HG02588 (cell line): ENCODE results near the gene FKBP9.
"Not testable (repeated sequence)": the region's sequence is repeated elsewhere in the genome, so short reads cannot be mapped to it uniquely, and the experiment has no call there.

ENCODE experiments used
- ATAC-seq: cut with Tn5 transposase; IDR thresholded peaks from one replicate; pipeline ENCODE4 v1.9.1; 2021; ENCODE audit warnings: mild to moderate bottlenecking, moderate library complexity; ENCODE audit not compliant: unreplicated experiment

The FKBP9 gene

DNA sequence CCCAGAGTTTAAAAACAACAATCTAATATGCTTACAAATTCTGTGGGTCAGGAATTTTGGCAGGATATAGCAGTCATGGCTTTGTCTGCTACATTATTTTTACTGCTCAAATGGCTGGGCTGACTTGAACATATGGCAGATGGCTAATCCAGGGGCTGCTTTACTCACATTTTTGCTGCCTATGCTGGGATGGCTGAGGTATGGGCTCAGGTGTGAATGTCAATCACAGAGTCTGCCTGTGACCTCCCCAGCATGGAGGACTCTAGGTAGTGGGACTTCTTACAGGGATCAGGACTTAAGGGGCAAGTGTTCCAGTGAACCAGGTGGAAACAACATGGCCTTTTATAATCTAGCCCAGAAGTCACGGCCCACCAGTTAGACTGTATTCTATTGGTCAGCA, 4.4 kb upstream of the FKBP9 start:
- no peak for ATAC-seq

DNA sequence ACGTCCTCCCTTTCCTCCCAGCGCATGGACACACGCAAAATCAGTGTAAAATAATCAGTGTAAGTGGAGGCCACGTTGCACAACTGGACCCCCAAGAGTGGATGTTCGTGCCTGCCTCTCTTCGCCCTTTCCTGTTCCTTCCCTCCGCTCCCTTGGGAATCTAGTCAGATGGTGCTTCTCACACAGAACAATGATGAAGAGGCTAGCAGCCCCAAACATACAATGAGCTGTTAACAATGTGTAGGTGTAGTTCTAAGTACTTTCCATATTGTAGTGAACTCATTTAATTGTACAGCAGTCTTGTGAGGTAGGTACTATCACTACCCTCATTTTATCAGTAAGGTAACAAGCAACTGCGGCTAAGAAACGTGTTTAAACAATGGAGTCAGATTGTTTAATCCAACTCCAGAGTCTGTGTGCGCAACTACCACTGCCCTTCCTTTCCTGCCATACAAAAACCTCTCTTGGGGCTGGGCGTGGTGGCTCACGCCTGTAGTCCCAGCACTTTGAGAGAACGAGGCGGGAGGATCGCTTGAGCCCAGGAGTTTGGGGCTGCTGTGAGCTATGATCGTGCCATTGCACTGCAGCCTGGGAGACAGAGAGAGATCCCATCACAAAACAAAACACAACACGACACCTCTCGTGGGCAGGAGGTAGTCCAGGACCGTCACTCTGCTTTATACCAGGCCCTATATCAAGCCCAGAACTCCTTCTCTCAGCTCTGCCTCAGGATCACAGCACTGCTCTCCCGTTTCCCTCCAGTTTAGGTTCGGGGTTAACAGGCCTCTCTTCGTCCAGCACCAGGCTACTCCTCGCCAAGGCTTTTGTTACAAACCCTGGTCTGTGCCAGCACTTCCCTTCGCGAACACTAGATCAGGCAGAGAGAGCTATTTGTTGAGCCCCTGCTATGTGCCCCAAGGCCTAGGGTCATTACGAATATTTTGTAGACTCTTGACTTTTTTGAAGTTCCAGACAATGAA, 1.1 kb downstream of the FKBP9 start:
- no peak for ATAC-seq

DNA sequence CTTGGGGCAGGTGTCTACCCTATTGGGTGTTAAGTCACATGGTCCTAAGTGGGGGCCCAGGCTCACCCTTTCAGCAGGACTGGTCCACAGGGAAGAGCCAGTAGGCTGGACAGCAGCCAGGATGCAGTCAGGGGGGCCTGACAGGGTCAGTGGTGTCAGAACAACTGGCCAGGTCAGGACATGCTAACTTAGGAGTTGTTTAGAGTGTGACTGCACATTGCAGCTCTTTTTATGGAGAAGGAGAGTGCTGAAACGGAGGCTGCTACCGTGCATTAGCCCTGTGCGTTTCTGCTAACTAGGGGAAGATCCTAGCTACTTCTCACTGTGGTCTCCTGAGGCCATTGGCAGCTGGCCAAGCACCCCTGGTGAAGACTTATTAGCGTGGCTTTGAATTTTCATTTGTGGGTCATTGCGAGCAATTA, 6.7 kb downstream of the FKBP9 start:
- ATAC-seq = not testable (repeated sequence)

DNA sequence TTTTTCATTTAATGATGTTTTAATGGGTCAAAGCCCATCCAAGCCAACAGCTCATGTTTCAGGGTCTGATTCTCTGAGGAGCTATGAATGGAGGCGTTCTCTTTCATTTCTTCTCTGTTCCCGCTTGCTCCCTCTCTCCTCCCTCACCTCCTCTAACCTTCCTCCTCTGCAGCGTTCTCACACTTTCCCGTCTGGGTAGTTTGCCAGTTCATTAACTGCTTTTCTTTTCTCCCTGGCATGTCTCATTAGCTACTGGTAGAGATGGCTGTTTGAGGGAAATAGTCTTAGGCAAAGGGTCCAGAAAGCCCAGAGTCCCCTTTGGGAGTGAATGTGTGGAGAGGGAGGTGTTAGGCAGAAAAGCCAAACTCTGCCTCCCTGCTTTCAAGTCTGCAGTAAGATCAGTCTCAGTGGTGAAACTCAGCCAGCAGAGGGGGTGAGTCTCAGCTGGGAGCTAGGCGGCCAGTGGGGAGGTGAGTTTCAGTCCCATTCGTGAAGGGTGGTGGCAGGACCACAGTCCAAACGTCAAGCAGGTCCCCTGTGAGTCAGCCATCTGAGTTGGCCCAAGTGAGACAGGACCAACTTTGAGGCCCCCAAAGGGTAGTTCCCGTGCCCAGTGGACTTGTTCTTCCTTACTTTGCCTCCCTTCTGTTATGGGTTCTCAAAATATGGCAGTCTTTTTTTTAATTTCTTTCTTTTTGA, 7.4 kb downstream of the FKBP9 start:
- peak; percentile 96 for ATAC-seq

DNA sequence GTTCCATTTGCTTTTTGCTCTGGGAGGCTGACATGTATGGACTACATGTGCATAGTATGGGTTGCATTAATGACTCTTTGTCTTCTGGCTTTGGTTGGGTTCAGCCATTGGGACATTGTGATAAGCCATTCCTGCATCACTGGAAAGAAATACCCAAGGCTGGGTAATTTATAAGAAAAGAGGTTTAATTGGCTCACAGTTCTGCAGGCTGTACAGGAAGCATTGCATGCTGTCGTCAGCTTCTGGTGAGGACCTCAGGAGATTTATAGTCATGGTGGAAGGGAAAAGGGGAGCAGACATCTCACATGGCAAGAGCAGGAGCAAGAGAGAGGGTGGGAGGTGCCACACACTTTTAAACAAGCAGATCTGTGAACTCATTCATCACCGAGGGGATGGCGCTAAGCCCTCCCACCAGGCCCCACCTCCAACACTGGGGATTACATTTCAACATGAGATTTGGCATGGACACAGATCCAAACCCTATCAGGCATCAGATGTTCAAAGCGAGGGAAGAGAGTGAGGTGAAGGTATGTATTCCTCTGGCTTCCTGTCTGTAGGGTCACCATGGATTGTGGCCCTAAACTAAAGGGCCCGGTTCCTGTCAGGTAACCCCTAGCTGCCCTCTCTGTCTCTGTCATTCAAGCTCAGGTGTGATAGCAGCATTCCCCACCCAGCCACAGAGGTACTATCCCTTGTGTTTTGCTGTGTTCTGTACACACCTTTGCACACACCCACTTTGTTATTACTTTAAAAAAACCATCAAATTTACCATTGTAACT, 9.4 kb downstream of the FKBP9 start:
- not testable (repeated sequence) for ATAC-seq

DNA sequence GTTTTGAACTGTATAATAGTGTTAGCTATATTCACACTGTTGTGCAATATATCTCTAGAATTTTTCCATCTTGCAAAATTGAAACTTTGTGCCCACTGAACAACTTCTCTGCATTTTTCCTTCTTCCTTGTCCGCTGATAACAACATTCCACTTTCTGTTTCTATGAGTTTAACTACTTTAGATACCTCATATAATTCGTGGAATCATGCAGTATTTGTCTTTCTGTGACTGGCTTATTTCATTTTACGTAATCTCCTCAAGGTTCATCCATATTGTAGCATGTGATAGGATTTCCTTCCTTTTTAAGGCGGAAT, 10.0 kb downstream of the FKBP9 start:
- not testable (repeated sequence) for ATAC-seq

DNA sequence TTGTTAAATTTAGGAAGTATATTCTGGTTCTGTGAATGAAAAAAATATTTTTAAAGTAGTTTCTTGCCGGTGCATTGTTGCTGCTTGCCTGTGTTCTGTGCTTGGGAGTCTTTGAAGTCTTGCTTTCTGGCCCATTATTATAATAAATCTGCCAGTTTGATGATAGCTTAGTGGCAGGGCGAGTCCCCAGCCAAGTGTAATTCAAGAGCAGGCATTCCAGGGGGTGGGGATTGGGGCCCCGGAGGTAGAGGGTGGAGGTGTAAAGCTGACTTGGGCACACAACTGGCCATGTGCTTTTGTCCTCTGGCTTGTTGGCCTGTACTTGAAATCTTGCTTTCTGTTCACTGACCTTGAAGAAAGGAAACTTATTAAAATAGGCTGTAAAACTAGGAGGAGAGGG, 14.7 kb downstream of the FKBP9 start:
- not testable (repeated sequence) for ATAC-seq

DNA sequence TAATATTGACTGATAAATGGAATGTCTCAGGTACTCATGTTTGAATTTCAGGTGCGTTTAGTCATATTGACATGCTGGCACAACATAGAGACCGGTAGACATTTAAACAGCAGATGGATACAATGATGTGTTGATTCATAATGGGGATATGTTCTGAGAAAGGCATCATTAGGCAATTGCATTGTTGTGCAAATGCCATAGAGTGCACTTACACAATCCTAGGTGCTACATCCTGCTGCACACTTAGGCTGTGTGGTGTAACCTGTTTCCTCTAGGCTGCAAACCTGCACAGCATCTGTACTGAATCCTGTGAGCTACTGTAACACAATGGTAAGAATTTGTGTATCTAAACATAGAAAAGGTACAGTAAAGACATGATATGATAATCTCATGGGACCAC, 19.9 kb downstream of the FKBP9 start:
- ATAC-seq = not testable (repeated sequence)

DNA sequence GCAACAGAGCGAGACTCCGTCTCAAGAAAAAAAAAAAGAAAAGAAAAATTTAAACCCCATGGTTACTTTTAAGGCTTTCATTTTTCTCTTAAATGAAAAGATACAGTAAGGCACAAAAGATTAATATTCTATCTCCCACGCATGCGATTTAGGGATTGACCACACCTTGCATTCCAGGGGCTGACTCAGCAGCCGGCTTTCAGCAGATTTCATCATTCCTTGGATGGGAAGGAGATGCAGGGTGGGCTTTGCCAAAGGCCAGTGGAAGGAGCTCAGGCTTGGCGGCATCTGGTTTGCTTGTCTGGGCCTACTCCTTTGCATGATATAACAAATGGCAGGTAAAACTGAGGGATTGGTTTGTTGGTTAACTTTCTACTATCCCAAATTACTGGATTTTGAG, 22.0 kb downstream of the FKBP9 start:
- not testable (repeated sequence) for ATAC-seq

DNA sequence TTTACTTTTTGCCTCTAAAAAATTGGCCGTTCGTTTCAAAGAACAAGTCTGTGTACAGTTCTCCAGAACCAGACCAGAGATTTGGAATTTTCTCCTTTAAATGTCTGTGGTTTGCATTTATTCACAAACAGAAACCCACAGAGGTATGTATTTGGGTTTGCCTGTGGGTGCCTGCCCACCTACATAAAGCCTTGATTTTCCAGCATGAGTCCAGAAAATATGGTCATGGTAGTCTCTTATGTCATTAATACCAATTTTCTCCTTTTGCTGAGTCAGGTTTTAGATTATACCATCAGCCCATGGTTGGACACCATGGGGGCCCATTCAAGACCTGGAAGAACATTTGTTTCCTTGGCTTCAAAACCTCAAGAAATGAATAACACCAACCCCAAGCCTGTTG, 22.7 kb downstream of the FKBP9 start:
- not testable (repeated sequence) for ATAC-seq

DNA sequence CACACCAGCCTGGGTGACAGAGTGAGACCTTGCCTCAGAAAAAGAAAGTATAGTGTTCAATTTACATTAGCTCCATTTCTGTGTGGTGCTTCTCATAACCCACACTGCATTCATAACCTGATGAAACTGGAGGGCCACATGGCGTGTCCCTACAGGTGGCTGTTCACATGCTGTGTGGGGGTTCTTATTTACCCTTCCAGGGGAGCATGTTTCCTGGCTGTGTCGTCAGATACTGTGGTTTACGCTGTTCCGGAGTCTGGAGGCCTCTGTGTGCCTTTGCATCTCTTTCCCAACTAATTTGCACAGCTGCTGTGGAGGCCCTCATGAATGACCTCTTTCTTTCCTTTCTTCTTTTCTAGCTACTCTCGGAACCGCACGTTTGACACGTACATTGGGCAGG, 30.9 kb downstream of the FKBP9 start:
- peak; percentile 85 for ATAC-seq

DNA sequence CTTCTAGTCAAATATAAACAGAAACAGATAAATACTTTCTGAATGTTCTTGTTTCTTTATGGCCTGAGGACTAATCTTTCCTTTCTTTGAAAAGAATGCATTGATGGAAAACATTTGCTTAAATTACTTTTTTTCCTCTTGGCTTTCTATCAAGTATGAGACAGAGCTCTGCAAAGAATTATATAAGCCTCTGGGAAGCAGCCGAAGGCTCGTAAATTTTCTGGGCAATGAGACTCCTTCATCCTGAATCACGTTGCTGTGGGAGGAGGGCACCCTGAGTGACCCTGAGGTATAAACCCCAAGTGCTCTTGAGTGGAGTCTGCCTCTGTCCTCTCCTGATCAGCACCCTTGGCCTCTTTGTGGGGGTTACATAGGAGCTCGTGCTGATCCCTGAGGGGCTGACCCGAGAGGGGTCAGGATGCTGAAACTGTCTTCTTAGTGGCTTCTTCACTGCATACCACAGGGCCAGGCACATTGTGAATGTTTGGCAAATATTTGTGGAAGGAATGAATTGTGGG, 33.9 kb downstream of the FKBP9 start:
- not testable (repeated sequence) for ATAC-seq

DNA sequence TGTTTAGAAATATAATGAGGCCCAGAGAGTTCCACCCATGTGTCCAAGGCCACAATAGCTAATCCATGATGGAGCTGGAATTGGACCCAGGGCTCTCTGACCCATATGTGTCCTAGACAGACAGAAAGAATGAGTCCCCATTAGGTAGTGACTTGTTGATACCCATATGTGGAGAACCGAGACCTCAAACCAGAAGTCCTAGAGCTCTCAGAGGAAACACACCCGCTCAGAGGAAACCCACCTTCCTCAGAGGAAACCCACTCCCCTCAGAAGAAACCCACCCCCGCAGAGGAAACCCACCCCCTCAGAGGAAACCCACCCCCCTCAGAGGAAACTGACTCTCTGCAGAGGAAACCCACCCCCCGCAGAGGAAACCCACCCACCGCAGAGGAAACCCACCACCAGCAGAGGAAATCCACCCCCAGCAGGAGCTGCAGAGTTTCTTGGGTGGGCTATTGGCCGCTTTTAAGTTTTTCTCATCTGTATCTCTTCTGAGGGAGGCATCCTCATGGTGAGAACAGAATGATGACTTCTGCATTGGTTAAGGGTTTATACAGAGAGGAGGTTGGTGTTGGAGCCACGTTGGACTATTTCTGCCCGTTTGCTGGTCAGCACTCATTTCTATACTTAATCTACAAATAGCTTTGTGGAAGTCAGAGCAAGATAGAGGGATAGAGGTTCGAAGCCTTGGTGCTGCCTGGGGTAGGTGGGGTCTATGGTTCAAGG, 34.9 kb downstream of the FKBP9 start:
- ATAC-seq = not testable (repeated sequence)

DNA sequence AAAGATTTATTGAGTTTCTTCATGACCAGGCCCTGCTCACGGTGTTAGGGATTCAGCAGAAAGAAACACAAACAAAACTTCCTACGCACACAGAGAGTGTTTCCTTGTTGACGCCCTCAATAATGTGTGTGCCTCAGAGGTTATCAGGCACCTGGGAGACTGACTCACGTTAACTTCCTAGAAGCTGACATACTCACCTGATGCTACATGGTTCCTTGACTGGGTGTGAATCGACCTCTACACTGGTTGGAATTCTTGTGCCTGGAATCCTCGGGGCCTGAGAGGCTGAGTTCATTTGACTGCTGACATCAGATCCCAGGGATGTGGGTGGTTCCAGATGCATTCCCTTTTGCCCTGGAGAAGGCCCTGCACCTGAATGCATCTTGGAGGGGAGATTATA, 35.5 kb downstream of the FKBP9 start:
- ATAC-seq = not testable (repeated sequence)

DNA sequence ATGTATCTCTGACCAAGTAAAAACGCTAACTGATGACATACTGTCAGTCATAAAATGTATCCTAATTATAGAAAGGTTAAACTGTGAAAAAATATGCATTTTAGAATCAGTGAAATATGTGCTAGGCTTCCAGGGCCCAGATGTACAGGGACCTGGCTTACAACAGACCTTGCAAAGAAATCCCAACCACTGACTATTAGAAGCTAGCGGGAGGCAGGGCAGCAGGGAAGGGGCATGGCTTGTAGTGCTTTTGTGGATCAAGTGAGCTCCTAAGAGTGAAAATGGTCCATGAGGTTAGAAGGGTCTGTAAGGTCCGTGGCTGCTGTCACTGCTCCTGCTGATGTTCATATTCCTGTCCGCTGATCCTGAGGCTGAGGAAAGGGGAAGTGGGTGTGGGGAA, 40.7 kb downstream of the FKBP9 start:
- ATAC-seq = not testable (repeated sequence)

DNA sequence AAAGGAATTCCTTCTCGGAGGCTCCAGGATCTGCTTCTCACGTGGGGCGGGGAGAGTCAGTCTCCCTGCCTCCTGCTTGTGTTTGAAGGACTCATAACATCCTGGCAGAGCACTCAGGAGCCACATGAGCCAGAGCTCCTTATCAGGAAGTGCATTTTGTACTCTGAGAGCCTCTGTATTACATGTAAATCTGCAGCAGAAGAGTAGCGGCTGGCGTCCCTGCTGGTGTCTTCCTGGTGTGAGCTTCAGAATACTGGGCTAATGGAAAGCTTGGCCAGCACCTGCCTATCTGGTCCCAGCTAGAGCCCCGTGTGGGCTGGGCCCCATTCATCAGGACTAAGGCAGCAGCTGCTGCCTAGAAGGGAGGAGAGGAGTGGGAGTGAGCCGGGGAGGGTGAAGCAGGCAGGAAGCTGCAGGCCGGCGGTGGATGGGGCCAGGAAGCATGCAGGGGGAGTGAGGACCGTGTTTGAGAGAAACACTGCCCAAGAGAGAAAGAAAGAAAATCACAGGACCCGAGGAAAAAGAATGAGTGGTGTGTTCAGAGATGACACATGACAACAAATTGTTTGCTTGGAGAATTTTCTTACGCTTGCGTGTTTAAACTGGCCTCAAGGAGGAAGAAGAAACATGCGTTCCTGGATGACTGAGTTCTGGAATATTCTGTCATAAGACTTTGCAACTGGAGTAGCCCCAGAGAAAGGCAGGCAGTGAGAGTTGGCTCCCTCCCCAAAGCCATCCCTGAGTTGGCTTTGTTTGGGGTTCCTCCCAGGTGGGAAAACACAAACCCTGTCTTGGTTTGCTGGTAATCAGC, 41.3 kb downstream of the FKBP9 start:
- ATAC-seq = not testable (repeated sequence)

DNA sequence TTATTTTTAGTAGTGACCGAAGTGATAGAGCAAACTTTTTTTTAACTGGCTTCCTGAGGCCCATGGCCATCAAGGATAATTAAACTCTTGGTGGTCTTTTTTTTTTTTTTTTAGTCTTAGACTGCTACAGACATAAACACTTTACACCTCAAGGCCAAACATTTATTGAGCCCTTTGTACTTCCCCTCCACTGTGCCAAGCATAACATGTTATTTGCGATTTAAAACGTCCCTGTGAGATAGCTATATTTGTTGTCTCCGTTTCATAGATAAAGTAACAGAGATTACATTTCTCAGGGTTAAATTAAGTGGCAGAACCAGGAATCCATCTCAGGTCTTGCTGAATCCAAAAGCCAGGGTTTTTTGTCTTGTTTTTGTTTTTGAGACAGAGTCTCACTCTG, 42.1 kb downstream of the FKBP9 start:
- ATAC-seq = not testable (repeated sequence)

DNA sequence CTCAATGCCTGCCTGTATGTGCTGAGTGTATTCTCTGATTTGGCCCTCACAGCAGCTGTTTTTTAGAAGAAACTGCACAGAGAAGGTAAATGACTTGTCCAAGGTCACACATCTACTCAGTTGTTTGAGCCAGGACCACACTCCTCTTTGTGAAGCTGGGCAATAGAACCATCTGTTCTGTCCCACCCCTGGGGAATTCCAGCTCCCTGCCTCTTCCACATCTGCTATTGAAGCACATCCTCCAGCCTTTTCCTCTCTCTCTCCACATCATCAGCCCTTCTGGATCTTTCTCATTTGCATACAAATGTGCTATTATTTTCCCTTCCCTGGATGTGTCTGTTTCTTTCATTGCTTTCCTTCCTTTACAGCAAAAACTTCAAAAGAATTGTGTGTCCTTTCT, 45.9 kb downstream of the FKBP9 start:
- not testable (repeated sequence) for ATAC-seq

DNA sequence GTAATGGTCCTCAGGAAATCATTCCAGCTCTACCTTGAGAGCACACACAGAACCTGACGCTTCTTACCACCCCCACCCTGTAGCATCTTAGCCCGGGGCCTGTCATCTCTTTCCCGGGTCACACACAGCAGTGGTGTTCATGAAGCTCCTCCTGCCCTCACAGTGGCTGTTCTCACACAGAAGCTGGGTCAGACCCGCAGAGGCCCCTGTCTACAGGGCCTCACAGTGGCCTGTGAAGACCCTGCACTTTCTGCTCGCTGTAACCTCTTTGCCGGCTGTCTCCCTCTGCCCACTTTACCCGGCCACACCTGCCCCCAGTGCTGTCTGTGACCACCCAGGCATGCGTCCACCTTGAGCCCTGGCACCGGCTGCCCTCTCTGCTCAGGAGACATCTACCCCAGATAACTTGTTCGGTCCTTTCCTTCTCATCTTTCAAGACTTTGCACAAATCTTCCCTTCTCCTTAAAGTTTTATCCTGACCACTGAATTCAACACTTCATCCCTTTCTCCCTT, 46.9 kb downstream of the FKBP9 start:
- not testable (repeated sequence) for ATAC-seq
